Activated gamma-delta T cell (primary cell): ENCODE measurements around the gene DNAJB4.
"Not testable (repeated sequence)": the region's sequence is repeated elsewhere in the genome, so short reads cannot be mapped to it uniquely, and the experiment has no call there.

ENCODE experiments used
- DNase-seq: peaks from one replicate; lab custom pipeline; 2025; lab: John Stamatoyannopoulos, UW
- total RNA-seq, 2 donors: gene quantifications; one replicate each; lab custom pipeline; 2026; lab: John Stamatoyannopoulos, UW

Gene DNAJB4
- total RNA-seq, result 8.3 to 10.9 reads per million in 2 donors

GRCh38 chr1:78004719-78005447 lies at the start of gene DNAJB4:
Gene DNAJB4, plus strand, starts transcription at chr1:78004939. Its CDS starts 172 bp downstream, at chr1:78005111.
- DNase-seq, result no peak

- no peak for DNase-seq
Measured at GRCh38 chr1:77955709-77956108, 49.0 kb upstream of the DNAJB4 start.

- DNase-seq, result no peak
Measured at GRCh38 chr1:77956464-77956863, 48.3 kb upstream of the DNAJB4 start.

GRCh38 chr1:77958391-77958790 lies 46.3 kb upstream of the DNAJB4 start:
- DNase-seq, result no peak

- no peak for DNase-seq
Measured at GRCh38 chr1:77958850-77959249, 45.9 kb upstream of the DNAJB4 start.

GRCh38 chr1:77961392-77961791 lies 43.3 kb upstream of the DNAJB4 start:
- DNase-seq, result no peak

GRCh38 chr1:77966291-77966690 lies 38.4 kb upstream of the DNAJB4 start:
- no peak for DNase-seq

- no peak for DNase-seq
Measured at GRCh38 chr1:77970192-77970591, 34.5 kb upstream of the DNAJB4 start.

- no peak for DNase-seq
Measured at GRCh38 chr1:77972080-77972479, 32.7 kb upstream of the DNAJB4 start.

- no peak for DNase-seq
Measured at GRCh38 chr1:77975386-77975785, 29.4 kb upstream of the DNAJB4 start.

GRCh38 chr1:77975907-77976306 lies 28.8 kb upstream of the DNAJB4 start:
- no peak for DNase-seq

- no peak for DNase-seq
Measured at GRCh38 chr1:77976433-77977076, 28.2 kb upstream of the DNAJB4 start.

- no peak for DNase-seq
Measured at GRCh38 chr1:77977989-77978292, 26.8 kb upstream of the DNAJB4 start.

- peak; percentile 25 for DNase-seq
Measured at GRCh38 chr1:77978293-77978968, 26.3 kb upstream of the DNAJB4 start.

- peak; percentile 64 for DNase-seq
Measured at GRCh38 chr1:77978969-77979876, 25.5 kb upstream of the DNAJB4 start, which contains the start of gene FUBP1. Gene FUBP1, minus strand, starts transcription at chr1:77979072. Its CDS starts 68 bp downstream, at chr1:77979004.

- DNase-seq, result not testable (repeated sequence)
Measured at GRCh38 chr1:77983352-77983996, 21.3 kb upstream of the DNAJB4 start.

- DNase-seq, result no peak
Measured at GRCh38 chr1:77983997-77984355, 20.8 kb upstream of the DNAJB4 start.

GRCh38 chr1:77984629-77985028 lies 20.1 kb upstream of the DNAJB4 start:
- no peak for DNase-seq

- DNase-seq, result no peak
Measured at GRCh38 chr1:77986810-77987209, 17.9 kb upstream of the DNAJB4 start.

GRCh38 chr1:77987919-77988318 lies 16.8 kb upstream of the DNAJB4 start:
- no peak for DNase-seq

- DNase-seq, result no peak
Measured at GRCh38 chr1:77989744-77990143, 15.0 kb upstream of the DNAJB4 start.
